Panc1 (cell line): ENCODE results near the gene KLHL8. TPM values are rescaled to one million over a fixed set of nuclear protein-coding genes. Genes with fewer than 3 reads are reported as not detected.

Experiments
- ATAC-seq: fragments of 200-7000 bp; cut with Tn5 transposase; 2 replicates; pipeline ENCODE4 v1.9.1; 2020; ENCODE audit warnings: mild to moderate bottlenecking, moderate library complexity
- BruUV-seq: library from RNA; stranded (reverse); fragments of 400-500 nt; replicated peaks from 2 replicates; lab custom pipeline; 2021; lab: Mats Ljungman, UMichigan
- CTCF ChIA-PET: fragments of 300-600 bp; sonication (Branson Sonifier 250); formaldehyde crosslinking; loops from one replicate; lab custom pipeline; 2022; ENCODE audit warnings: antibody characterized with exemption; lab: Charles Lee
- POLR2A ChIA-PET: fragments of 300-600 bp; sonication (Branson Sonifier 250); formaldehyde crosslinking; loops from one replicate; lab custom pipeline; 2022; ENCODE audit warnings: antibody characterized with exemption; lab: Charles Lee
- DNase-seq: peaks from one replicate; pipeline ENCODE4 v3.0.0-alpha.2; 2010; ENCODE audit warnings: low read depth, low spot score
- H3K27ac ChIP-seq: 2 replicates; pipeline ENCODE4 v1.5.1; 2011; ENCODE audit warnings: mild to moderate bottlenecking, low read length, inconsistent platforms
- H3K27me3 ChIP-seq: fragments of 200-500 bp; sonication (Bioruptor generic); 2 replicates; pipeline ENCODE4 v1.6.0; 2014; ENCODE audit warnings: low read length, inconsistent platforms; ENCODE audit not compliant: control insufficient read depth, insufficient read depth
- H3K36me3 ChIP-seq: fragments of 200-500 bp; sonication (Bioruptor generic); 2 replicates; pipeline ENCODE4 v1.5.1; 2014; ENCODE audit warnings: inconsistent platforms, mild to moderate bottlenecking, low read length, moderate library complexity; ENCODE audit not compliant: control insufficient read depth, insufficient read depth
- H3K4me1 ChIP-seq: 2 replicates; pipeline ENCODE4 v1.5.1; 2011; ENCODE audit warnings: inconsistent platforms, mild to moderate bottlenecking, low read length, moderate library complexity; ENCODE audit not compliant: control insufficient read depth, insufficient read depth
- H3K4me3 ChIP-seq, 2 experiments: 2 replicates each; pipeline ENCODE4 v1.5.1; 2011 to 2012; ENCODE audit warnings: low read depth in 2 of 2, low read length in 2 of 2, mild to moderate bottlenecking in 2 of 2, inconsistent platforms in 1 of 2, moderate library complexity in 1 of 2
- H3K9me3 ChIP-seq: fragments of 200-500 bp; sonication (Bioruptor generic); 2 replicates; pipeline ENCODE4 v1.5.1; 2014; ENCODE audit warnings: low read depth, mild to moderate bottlenecking, inconsistent platforms, low read length, moderate library complexity; ENCODE audit not compliant: control insufficient read depth, insufficient read depth
- POLR2AphosphoS5 ChIP-seq: IDR thresholded peaks from 2 replicates; pipeline ENCODE4 v1.6.1; 2012; ENCODE audit warnings: mild to moderate bottlenecking, low read depth, low read length, moderate library complexity
- SIN3A ChIP-seq: IDR thresholded peaks from 2 replicates; pipeline ENCODE4 v1.6.1; 2012; ENCODE audit warnings: low read depth, mild to moderate bottlenecking, low read length, moderate library complexity, borderline replicate concordance; ENCODE audit not compliant: insufficient read depth
- TCF7L2 ChIP-seq: IDR thresholded peaks from 2 replicates; pipeline ENCODE4 v1.6.1; 2011; ENCODE audit warnings: mild to moderate bottlenecking, low read depth, low read length, inconsistent platforms
- in situ Hi-C: cut with HindIII; loops from 2 replicates; pipeline ENCODE4 v1.10.0; 2016; ENCODE audit warnings: low sequenced_read_pairs, low pct_unique_long_range_greater_than_20kb
- intact Hi-C: fragments of 100-400 bp; cut with micrococcal nuclease; formaldehyde crosslinking; loops from one replicate; pipeline ENCODE4 v1.10.0; 2022; ENCODE audit not compliant: unreplicated experiment
- total RNA-seq: library from RNA; stranded (reverse); gene quantifications from one replicate; pipeline ENCODE4 v1.2.1, GENCODE V29; 2021; ENCODE audit not compliant: unreplicated experiment
- TF ChIP-seq, protein P1 (sequence below): fragments of 450-650 bp; IDR thresholded peaks from 2 replicates; pipeline ENCODE4 v1.5.1; 2017; ENCODE audit warnings: mild to moderate bottlenecking
- TF ChIP-seq, protein P2 (sequence below), 2 experiments: IDR thresholded peaks; 2 replicates each; pipeline ENCODE4 v1.6.1; 2011 to 2012; ENCODE audit warnings: low read depth in 2 of 2, control low read depth in 1 of 2, low read length in 1 of 2, mild to moderate bottlenecking in 1 of 2, moderate library complexity in 1 of 2; ENCODE audit not compliant: insufficient read depth in 1 of 2

KLHL8 gene
- total RNA-seq, 1 experiment from 2014 or later: 9.0 TPM

DNA sequence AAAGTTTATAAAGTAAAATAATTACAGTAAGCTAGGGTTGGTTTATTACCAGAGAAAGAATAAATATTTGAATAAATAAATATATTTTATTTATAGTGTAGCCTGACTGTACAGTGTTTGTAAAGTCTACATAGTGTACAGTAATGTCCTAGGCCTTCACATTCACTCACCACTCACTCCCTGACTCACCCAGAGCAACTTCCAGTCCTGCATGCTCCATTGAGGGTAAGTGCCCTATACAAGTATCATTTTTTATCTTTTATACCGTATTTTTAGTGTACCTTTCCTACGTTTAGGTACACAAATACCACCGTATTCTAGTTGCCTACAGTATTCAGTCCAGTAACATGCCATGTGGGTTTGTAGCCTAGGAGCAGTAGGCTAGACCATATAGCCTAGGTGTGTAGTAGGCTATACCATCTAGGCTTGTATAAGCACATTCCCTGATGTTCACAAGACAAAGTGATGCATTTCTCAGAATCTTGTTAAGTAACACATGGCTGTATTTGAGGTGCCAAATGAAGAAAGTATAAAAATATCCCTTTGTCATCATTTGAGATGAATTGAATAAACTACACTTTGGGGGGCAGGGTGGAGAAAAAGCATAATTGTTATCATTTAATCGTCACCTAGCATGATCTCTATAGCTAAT lies 14.7 kb upstream of the KLHL8 start:
- H3K27ac ChIP-seq: no peak overlapping the region; the same call in 1 of the 2 replicates
- POLR2A ChIA-PET: no interaction called here

DNA sequence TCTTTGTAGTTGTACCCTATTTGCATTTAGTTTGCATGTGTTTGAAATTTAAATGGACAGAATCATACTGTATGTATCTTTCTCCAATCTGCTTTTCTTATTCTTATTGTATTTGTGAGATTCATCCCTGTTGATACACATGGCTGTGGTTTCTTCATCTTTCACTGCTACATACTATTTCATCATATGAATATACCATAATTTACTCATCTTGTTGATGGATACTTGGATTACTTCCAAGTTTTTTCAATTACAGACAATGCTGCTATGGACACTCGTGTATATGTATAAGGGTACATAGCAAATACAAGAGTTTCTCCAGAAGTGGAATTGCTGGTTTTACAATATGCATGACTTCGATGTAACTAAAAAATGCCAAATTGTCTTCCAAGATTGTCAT lies 11.8 kb upstream of the KLHL8 start:
- no peak overlapping the region for H3K4me3 ChIP-seq
- no peaks in the 10 kb centered on the region for H3K9me3 ChIP-seq
- BruUV-seq: no TSS peak
- no peak overlapping the region for H3K27ac ChIP-seq
- no peaks in the 10 kb centered on the region for H3K27me3 ChIP-seq
- no peaks in the 10 kb centered on the region for H3K36me3 ChIP-seq
- in situ Hi-C loops: no loop called here
- ATAC-seq (no peak), DNase-seq (no peak)
- ChIA-PET CTCF (no interaction called here), POLR2A (no interaction called here)
- TF ChIP-seq, protein P1, sequence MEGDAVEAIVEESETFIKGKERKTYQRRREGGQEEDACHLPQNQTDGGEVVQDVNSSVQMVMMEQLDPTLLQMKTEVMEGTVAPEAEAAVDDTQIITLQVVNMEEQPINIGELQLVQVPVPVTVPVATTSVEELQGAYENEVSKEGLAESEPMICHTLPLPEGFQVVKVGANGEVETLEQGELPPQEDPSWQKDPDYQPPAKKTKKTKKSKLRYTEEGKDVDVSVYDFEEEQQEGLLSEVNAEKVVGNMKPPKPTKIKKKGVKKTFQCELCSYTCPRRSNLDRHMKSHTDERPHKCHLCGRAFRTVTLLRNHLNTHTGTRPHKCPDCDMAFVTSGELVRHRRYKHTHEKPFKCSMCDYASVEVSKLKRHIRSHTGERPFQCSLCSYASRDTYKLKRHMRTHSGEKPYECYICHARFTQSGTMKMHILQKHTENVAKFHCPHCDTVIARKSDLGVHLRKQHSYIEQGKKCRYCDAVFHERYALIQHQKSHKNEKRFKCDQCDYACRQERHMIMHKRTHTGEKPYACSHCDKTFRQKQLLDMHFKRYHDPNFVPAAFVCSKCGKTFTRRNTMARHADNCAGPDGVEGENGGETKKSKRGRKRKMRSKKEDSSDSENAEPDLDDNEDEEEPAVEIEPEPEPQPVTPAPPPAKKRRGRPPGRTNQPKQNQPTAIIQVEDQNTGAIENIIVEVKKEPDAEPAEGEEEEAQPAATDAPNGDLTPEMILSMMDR: no peak
- intact Hi-C loops: loop anchor here (10.0 kb wide), 1 partner anchor 307 kb away; no protein-coding TSS in a partner anchor
- H3K4me1 ChIP-seq: no peaks in the 10 kb centered on the region

More for the DNA sequence above, 14.7 kb upstream of the KLHL8 start:
- H3K4me1 ChIP-seq: no peaks in the 10 kb centered on the region
- no peak for DNase-seq
- no peak for TF ChIP-seq POLR2AphosphoS5
- TF ChIP-seq, protein P2, sequence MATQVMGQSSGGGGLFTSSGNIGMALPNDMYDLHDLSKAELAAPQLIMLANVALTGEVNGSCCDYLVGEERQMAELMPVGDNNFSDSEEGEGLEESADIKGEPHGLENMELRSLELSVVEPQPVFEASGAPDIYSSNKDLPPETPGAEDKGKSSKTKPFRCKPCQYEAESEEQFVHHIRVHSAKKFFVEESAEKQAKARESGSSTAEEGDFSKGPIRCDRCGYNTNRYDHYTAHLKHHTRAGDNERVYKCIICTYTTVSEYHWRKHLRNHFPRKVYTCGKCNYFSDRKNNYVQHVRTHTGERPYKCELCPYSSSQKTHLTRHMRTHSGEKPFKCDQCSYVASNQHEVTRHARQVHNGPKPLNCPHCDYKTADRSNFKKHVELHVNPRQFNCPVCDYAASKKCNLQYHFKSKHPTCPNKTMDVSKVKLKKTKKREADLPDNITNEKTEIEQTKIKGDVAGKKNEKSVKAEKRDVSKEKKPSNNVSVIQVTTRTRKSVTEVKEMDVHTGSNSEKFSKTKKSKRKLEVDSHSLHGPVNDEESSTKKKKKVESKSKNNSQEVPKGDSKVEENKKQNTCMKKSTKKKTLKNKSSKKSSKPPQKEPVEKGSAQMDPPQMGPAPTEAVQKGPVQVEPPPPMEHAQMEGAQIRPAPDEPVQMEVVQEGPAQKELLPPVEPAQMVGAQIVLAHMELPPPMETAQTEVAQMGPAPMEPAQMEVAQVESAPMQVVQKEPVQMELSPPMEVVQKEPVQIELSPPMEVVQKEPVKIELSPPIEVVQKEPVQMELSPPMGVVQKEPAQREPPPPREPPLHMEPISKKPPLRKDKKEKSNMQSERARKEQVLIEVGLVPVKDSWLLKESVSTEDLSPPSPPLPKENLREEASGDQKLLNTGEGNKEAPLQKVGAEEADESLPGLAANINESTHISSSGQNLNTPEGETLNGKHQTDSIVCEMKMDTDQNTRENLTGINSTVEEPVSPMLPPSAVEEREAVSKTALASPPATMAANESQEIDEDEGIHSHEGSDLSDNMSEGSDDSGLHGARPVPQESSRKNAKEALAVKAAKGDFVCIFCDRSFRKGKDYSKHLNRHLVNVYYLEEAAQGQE (IDR thresholded peaks at IDR 0.05; ENCODE audit: insufficient read depth in 1 of 2, low read depth in 2 of 2, low read length in 1 of 2): no peak
- TF ChIP-seq SIN3A: no peak
- TF ChIP-seq, protein P1: no peak
- no peak for TF ChIP-seq TCF7L2
- CTCF ChIA-PET: interaction anchor here (0.7 to 1.2 kb wide), 5 partner anchors 8 to 737 kb away, joined by 4 to 13 read pairs (median 9); no protein-coding TSS in a partner anchor
- no peaks in the 10 kb centered on the region for H3K36me3 ChIP-seq
- H3K4me3 ChIP-seq: peak overlapping the region; percentile 39 to 52
- no peaks in the 10 kb centered on the region for H3K9me3 ChIP-seq
- H3K27me3 ChIP-seq: no peaks in the 10 kb centered on the region
- BruUV-seq: no TSS peak
- peak; percentile 58; the same call in 1 of the 2 replicates for ATAC-seq
- in situ Hi-C loops: no loop called here
- intact Hi-C loops: loop anchor here (1.0 to 10.0 kb wide), 2 partner anchors 84 to 310 kb away; no protein-coding TSS in a partner anchor
